ENCODE results near the gene ZNF837.

Gene ZNF837

GRCh38 chr19:58368561-58369360 lies 12.1 kb downstream of the ZNF837 start:
- no peak for DNase-seq (ENCODE audit: low spot score)

- DNase-seq (ENCODE audit: low spot score): no peak
These were observed 13.0 kb downstream of the ZNF837 start for GRCh38 chr19:58367698-58368454.

- DNase-seq (ENCODE audit: low spot score): no peak
These were observed 14.0 kb downstream of the ZNF837 start for GRCh38 chr19:58366585-58367430.

- DNase-seq (ENCODE audit: low spot score): no peak
These were observed 16.7 kb downstream of the ZNF837 start for GRCh38 chr19:58364146-58364545.

GRCh38 chr19:58362272-58362994 lies 18.4 kb downstream of the ZNF837 start, which contains the start of gene ZNF497:
TSS of gene ZNF497 (minus strand) at chr19:58362751. CDS start at chr19:58357635, 5,116 bp downstream.
- peak; percentile 96 for DNase-seq (ENCODE audit: low spot score)

- peak; percentile 21 for DNase-seq (ENCODE audit: low spot score)
These were observed 18.9 kb downstream of the ZNF837 start for GRCh38 chr19:58361900-58362271.

GRCh38 chr19:58357481-58358145 lies 23.2 kb downstream of the ZNF837 start:
- no peak for DNase-seq (ENCODE audit: low spot score)

- DNase-seq (ENCODE audit: low spot score): no peak
These were observed 23.9 kb downstream of the ZNF837 start for GRCh38 chr19:58356766-58357480.

GRCh38 chr19:58355908-58356765 lies 24.7 kb downstream of the ZNF837 start:
- no peak for DNase-seq (ENCODE audit: low spot score)

- no peak for DNase-seq (ENCODE audit: low spot score)
These were observed 25.5 kb downstream of the ZNF837 start for GRCh38 chr19:58355215-58355796.

- no peak for DNase-seq (ENCODE audit: low spot score)
These were observed 26.3 kb downstream of the ZNF837 start for GRCh38 chr19:58354478-58355030.

GRCh38 chr19:58353717-58354477 lies 26.9 kb downstream of the ZNF837 start:
- DNase-seq (ENCODE audit: low spot score): no peak

GRCh38 chr19:58352760-58353671 lies 27.8 kb downstream of the ZNF837 start, which contains the start of gene A1BG:
TSS of gene A1BG (minus strand) at chr19:58353492. CDS start at chr19:58353437, 55 bp downstream.
- no peak for DNase-seq (ENCODE audit: low spot score)

GRCh38 chr19:58351990-58352755 lies 28.7 kb downstream of the ZNF837 start:
- DNase-seq (ENCODE audit: low spot score): no peak

- no peak for DNase-seq (ENCODE audit: low spot score)
These were observed 29.3 kb downstream of the ZNF837 start for GRCh38 chr19:58351558-58351878.
